Measurements from ENCODE around the gene NSG2.

DNA sequence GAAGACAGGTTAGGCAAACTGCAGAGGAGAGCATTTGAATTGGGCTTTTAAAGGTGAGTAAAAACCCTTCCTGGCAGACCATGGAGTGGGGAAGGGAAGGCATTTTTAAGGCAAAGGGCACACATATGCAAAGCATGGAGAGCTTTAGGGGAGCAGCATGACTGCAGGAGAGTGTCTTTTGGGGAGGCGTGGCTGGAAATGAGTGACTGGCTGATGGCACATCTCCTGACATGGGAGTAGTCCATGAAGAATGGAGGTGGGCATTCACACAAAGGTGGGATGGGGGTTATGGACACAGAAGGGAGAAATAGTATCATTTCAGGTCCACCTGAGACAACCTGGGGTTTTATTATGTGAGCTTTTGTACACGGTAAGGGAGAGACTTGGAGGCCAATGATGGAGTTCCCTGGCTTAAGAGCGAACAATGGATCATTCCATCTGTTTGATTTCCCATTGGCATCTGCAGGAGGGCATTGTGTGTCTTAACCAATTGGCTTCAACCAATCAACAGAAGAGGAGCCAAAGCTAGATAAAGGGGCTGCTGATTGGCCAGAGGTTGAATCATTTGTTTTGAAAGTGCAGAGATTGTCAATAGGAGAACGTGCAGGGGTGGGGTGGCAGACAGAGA is 2.1 kb downstream of the NSG2 start:
- TF ChIP-seq, protein P1, sequence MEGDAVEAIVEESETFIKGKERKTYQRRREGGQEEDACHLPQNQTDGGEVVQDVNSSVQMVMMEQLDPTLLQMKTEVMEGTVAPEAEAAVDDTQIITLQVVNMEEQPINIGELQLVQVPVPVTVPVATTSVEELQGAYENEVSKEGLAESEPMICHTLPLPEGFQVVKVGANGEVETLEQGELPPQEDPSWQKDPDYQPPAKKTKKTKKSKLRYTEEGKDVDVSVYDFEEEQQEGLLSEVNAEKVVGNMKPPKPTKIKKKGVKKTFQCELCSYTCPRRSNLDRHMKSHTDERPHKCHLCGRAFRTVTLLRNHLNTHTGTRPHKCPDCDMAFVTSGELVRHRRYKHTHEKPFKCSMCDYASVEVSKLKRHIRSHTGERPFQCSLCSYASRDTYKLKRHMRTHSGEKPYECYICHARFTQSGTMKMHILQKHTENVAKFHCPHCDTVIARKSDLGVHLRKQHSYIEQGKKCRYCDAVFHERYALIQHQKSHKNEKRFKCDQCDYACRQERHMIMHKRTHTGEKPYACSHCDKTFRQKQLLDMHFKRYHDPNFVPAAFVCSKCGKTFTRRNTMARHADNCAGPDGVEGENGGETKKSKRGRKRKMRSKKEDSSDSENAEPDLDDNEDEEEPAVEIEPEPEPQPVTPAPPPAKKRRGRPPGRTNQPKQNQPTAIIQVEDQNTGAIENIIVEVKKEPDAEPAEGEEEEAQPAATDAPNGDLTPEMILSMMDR (conservative IDR thresholded peaks at IDR 0.05; ENCODE audit: low read length): no peak
- no peak for TF ChIP-seq EZH2phosphoT487 (IDR thresholded peaks at IDR 0.05; ENCODE audit: borderline replicate concordance, low read depth, low read length)
